Retinal pigment epithelial cell (primary cell): ENCODE data around the gene IGSF9.

Experiments used
- DNase-seq: peaks from one replicate; pipeline ENCODE4 v3.0.0-alpha.2; 2010; ENCODE audit warnings: low read depth
- H3K4me3 ChIP-seq: 2 replicates; pipeline ENCODE4 v1.5.1; 2011; ENCODE audit warnings: mild to moderate bottlenecking, low read length, control low read depth, moderate library complexity
- TF ChIP-seq, protein P1 (sequence below): conservative IDR thresholded peaks from 2 replicates; pipeline ENCODE4 v1.5.1; 2011; ENCODE audit warnings: low read depth, low read length, control low read depth, inconsistent platforms

Gene IGSF9

DNA sequence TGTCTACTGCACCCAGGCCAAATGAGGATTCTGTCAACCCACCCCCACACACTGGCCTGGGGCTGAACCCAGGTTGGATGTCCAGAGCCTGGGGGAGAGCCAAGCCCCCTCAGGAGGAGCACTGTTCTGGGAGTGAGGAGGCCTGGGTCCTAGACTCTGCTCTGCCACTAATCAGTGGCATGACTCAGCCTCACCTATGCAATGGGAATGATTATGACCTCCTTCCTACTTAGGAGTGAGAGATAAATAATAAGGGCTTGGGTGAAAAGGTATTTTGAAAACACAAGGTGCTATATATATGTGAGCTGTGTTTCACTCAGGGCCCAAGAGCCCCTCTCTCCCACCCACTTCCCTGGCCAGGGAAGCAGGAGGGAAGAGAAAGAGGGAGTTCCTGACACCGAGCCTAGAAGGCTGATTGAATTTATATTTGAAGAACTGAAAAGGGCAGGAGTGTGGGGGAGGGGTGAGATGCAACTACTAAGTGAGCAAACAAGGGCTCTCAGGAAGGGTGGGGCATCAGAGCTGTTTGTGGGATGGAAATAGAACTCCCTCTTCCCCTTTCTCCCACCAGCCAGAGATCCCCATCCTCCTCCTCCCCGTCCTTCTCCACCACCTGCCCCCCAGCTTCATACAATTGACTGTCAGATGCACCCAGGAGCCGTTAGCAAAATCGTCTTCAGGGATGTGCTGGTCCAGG lies 8.2 kb downstream of the IGSF9 start:
- no peak overlapping the region for H3K4me3 ChIP-seq
- TF ChIP-seq, protein P1, sequence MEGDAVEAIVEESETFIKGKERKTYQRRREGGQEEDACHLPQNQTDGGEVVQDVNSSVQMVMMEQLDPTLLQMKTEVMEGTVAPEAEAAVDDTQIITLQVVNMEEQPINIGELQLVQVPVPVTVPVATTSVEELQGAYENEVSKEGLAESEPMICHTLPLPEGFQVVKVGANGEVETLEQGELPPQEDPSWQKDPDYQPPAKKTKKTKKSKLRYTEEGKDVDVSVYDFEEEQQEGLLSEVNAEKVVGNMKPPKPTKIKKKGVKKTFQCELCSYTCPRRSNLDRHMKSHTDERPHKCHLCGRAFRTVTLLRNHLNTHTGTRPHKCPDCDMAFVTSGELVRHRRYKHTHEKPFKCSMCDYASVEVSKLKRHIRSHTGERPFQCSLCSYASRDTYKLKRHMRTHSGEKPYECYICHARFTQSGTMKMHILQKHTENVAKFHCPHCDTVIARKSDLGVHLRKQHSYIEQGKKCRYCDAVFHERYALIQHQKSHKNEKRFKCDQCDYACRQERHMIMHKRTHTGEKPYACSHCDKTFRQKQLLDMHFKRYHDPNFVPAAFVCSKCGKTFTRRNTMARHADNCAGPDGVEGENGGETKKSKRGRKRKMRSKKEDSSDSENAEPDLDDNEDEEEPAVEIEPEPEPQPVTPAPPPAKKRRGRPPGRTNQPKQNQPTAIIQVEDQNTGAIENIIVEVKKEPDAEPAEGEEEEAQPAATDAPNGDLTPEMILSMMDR: no peak

DNA sequence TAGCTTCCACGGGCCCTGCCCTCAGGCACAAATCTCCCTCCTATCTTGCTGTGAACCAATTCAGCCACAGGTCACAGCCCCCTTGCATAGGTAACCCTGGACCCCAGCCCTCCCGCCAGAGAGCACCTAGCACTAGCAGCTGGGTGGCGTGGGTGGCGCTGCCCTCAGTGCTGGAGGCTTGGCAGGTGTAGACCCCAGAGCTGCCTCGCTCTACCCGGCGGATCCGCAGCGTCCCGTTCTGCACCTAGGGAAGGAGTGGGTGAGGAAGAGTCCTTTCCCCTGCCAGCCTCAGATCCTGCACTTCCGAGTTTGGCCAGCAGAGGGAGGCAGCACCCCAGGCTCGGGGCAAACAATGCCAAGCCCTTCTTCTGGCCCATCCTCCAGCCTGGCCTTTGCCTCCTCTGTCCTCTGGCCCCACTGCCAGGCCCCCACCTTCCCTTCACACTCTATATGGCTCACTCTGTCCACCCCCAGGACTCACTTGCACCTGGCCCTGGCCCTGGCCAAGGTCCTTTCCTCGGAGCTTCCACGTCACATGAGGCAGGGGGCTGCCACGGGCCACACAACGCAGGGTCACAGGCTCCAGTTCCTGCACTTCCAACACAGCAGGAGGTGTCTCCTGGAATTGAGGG lies 9.0 kb downstream of the IGSF9 start:
- TF ChIP-seq, protein P1: peak; percentile 95
- H3K4me3 ChIP-seq: no peak overlapping the region
- DNase-seq: no peak

More for the DNA sequence above, 8.2 kb downstream of the IGSF9 start:
- no peak for DNase-seq

DNA sequence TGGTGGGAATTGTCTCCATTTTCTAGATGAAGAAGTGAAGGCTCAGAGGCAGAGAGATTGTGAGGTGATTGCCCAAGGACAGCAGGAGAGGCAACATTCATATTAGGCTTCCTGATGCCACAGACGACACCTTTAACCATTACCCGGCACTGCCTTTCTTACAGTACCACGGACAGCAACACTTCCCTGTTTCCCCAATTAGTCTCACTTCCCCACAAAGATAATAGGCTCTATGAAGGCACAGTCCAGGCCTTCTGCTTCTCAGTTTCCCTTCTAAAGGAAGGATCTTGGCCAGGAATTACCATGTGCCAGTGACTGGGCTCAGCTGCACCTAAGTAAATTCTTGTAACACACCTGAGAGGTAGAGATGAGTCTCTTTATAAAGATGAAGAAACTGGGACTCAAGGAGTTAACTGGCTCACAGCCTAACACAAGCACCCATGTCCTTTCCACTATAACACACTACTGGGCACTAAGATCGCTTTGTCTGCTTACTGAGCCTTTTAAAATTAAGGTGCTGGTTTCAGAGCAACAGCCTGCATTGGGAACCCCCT lies 9.6 kb downstream of the IGSF9 start:
- no peak for DNase-seq
- TF ChIP-seq, protein P1: no peak
- no peak overlapping the region for H3K4me3 ChIP-seq

DNA sequence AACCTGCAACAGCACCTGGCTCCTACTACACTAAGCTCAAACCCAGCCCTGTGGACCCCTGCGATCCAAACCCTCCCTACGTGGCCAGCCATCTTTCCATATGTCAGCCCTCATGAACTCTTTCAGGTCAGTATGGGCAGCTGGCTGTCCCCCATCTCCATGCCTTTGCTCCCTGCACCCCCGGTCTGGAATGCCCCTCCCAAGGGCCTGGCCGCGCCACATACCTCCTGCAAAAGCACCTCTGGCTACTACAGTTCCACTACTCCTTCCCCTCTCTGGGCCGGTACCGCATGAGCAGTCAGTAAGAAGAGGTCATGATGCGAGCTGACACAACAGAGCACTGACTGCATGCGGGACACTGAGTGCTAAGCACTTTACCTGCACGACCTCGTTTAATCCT lies 10.1 kb downstream of the IGSF9 start:
- TF ChIP-seq, protein P1: no peak
- H3K4me3 ChIP-seq: no peak overlapping the region
- DNase-seq: no peak

DNA sequence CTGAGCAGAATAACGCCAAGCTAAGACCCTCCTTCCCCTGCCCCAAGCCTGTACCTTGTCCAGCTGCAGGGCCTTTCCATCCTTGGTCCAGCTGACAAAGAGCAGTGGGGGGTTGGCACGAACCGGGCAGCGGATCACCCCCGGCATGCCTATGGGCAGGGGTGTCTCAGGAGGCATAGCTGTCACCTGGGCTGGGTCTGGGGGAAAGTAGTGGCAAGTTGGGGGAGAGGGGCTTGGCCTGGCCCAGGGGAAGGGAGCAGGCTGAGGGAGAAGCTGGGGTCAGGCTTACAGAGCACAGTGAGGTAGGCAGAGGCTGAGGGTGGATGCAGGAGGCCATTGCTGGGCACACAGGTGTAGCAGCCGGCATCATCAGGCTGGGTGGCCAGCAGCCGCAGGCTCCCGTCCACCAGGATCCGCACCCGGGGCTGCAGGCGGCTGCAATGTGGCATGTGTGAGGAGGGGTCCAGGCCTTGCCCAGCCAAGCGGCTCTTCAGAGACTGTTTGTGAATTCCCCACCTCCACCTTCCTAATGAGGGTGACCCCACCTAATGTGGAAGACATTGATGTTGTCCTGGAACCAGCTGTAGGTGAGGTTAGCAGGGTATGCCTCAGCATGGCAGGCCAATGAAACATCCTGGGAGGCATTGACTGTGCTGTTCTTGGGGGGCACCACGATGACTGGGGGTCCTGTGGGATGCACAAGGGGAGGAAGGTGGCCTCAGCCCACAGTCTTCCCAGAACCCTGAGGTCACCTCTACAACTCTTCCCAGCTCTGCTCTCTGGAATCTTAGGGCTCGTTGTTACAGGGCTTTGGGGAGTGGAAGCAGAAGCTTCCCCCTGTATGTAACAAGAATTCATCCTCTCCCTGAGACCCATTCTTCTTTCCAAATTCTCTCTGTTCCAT lies 11.0 kb downstream of the IGSF9 start:
- no peak overlapping the region for H3K4me3 ChIP-seq
- TF ChIP-seq, protein P1: no peak
- no peak for DNase-seq

DNA sequence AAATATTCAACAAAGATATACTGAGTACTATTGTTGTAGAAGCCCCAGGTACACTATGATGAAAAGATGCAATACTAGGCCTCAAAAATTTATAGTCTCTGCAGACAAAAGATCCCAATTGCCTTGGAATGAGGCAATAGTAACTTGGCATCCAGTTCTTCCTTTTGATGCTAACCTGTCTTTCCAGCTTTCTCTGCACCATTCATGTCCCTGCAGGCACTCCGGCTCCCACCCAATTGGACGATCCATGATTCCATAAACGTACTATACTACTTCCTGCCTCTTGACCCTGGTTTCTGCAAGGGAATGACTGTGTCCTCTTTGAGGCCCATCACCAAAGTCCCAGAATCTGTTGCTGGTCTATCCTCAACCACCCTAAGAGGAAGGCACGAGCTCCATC lies 12.1 kb downstream of the IGSF9 start:
- TF ChIP-seq, protein P1: no peak

More for the DNA sequence above, 12.1 kb downstream of the IGSF9 start:
- no peak for DNase-seq
- H3K4me3 ChIP-seq: no peak overlapping the region
